GM19238 (cell line): ENCODE data around the gene HEATR3.

ENCODE experiments used
- DNase-seq: peaks from one replicate; pipeline ENCODE4 v3.0.0; 2011; ENCODE audit warnings: low spot score; ENCODE audit not compliant: insufficient read length

Gene HEATR3

GRCh38 chr16:50152807-50153595 lies 87.2 kb downstream of the HEATR3 start, which contains the start of gene TENT4B:
Gene TENT4B, plus strand, starts transcription at chr16:50153306. Its CDS starts 316 bp downstream, at chr16:50153622.
- peak; percentile 95 for DNase-seq

GRCh38 chr16:50153596-50154419 lies 88.0 kb downstream of the HEATR3 start:
- peak; percentile 31 for DNase-seq

GRCh38 chr16:50154420-50154950 lies 88.7 kb downstream of the HEATR3 start:
- DNase-seq = no peak

- no peak for DNase-seq
Measured at GRCh38 chr16:50155925-50156324, 90.2 kb downstream of the HEATR3 start.
